C4-2B (cell line): ENCODE data around the gene SDHAF1.

Experiments
- ZFX ChIP-seq: fragments of 450-650 bp; IDR thresholded peaks from 2 replicates; pipeline ENCODE4 v1.6.1; 2017
- TF ChIP-seq, protein P1 (sequence below): fragments of 450-650 bp; conservative IDR thresholded peaks from 2 replicates; pipeline ENCODE4 v1.5.1; 2017; ENCODE audit warnings: mild to moderate bottlenecking

DNA sequence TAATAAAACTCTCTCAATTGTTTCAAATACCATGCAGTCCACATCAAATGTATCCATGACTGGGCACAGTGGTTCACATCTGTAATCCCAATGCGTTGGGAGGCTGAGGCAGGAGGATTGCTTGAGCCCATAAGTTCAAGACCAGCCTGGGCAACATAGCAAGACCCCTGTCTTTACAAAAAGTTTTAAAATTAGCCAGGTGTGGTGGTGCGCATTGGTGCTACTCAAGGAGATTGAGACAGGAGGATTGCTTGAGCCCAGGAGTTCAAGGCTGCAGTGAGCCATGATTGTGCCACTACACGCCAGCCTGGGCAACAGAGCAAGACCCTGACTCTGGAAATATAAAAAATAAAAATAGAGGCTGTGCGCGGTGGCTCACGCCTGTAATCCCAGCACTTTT is 32.7 kb downstream of the SDHAF1 start:
- TF ChIP-seq, protein P1, sequence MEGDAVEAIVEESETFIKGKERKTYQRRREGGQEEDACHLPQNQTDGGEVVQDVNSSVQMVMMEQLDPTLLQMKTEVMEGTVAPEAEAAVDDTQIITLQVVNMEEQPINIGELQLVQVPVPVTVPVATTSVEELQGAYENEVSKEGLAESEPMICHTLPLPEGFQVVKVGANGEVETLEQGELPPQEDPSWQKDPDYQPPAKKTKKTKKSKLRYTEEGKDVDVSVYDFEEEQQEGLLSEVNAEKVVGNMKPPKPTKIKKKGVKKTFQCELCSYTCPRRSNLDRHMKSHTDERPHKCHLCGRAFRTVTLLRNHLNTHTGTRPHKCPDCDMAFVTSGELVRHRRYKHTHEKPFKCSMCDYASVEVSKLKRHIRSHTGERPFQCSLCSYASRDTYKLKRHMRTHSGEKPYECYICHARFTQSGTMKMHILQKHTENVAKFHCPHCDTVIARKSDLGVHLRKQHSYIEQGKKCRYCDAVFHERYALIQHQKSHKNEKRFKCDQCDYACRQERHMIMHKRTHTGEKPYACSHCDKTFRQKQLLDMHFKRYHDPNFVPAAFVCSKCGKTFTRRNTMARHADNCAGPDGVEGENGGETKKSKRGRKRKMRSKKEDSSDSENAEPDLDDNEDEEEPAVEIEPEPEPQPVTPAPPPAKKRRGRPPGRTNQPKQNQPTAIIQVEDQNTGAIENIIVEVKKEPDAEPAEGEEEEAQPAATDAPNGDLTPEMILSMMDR = no peak
- no peak for TF ChIP-seq ZFX
